ENCODE measurements around the gene CELF2.

The CELF2 gene

GRCh38 chr10:11304906-11305585 is 287.4 kb downstream of the CELF2 start:
- Histone ChIP-seq H3K27me3 (ENCODE audit: control insufficient read depth in 2 of 2, insufficient read depth in 2 of 2, low read length in 2 of 2) (no peaks in the 10 kb centered on the region), H3K36me3 (ENCODE audit: control insufficient read depth in 2 of 2, insufficient read depth in 2 of 2, low read length in 2 of 2) (peaks cover 42 to 74% of the 10 kb centered on the region in 2 donors), H3K27ac (ENCODE audit: low read depth in 2 of 2, low read length in 2 of 2) (no peak overlapping the region), H3K4me3 (ENCODE audit: low read length in 2 of 2) (no peak overlapping the region), H3K9me3 (ENCODE audit: control insufficient read depth in 2 of 2, low read length in 2 of 2) (peaks cover 0 to 7% of the 10 kb centered on the region in 2 donors), H3K4me1 (ENCODE audit: control insufficient read depth in 2 of 2, insufficient read depth in 2 of 2, low read length in 2 of 2) (no peaks in the 10 kb centered on the region), H3K9ac (ENCODE audit: low read depth in 1 of 2, low read length in 2 of 2) (no peak overlapping the region)

GRCh38 chr10:11305825-11306593 is 288.3 kb downstream of the CELF2 start:
- H3K27me3 ChIP-seq (ENCODE audit: control insufficient read depth in 2 of 2, insufficient read depth in 2 of 2, low read length in 2 of 2) = no peaks in the 10 kb centered on the region
- no peak overlapping the region for H3K9ac ChIP-seq (ENCODE audit: low read depth in 1 of 2, low read length in 2 of 2)
- H3K9me3 ChIP-seq (ENCODE audit: control insufficient read depth in 2 of 2, low read length in 2 of 2) = peaks cover 0 to 7% of the 10 kb centered on the region in 2 donors
- no peak overlapping the region for H3K4me3 ChIP-seq (ENCODE audit: low read length in 2 of 2)
- H3K4me1 ChIP-seq (ENCODE audit: control insufficient read depth in 2 of 2, insufficient read depth in 2 of 2, low read length in 2 of 2) = no peaks in the 10 kb centered on the region
- peaks cover 41 to 70% of the 10 kb centered on the region in 2 donors for H3K36me3 ChIP-seq (ENCODE audit: control insufficient read depth in 2 of 2, insufficient read depth in 2 of 2, low read length in 2 of 2)
- no peak overlapping the region for H3K27ac ChIP-seq (ENCODE audit: low read depth in 2 of 2, low read length in 2 of 2)

- Histone ChIP-seq H3K4me1 (ENCODE audit: control insufficient read depth in 2 of 2, insufficient read depth in 2 of 2, low read length in 2 of 2) (no peaks in the 10 kb centered on the region), H3K9me3 (ENCODE audit: control insufficient read depth in 2 of 2, low read length in 2 of 2) (peaks cover 0 to 7% of the 10 kb centered on the region in 2 donors), H3K27me3 (ENCODE audit: control insufficient read depth in 2 of 2, insufficient read depth in 2 of 2, low read length in 2 of 2) (no peaks in the 10 kb centered on the region), H3K36me3 (ENCODE audit: control insufficient read depth in 2 of 2, insufficient read depth in 2 of 2, low read length in 2 of 2) (peaks cover 42 to 69% of the 10 kb centered on the region in 2 donors), H3K9ac (ENCODE audit: low read depth in 1 of 2, low read length in 2 of 2) (no peak overlapping the region), H3K4me3 (ENCODE audit: low read length in 2 of 2) (no peak overlapping the region), H3K27ac (ENCODE audit: low read depth in 2 of 2, low read length in 2 of 2) (no peak overlapping the region)
Measured at GRCh38 chr10:11307004-11307403, 289.3 kb downstream of the CELF2 start.

DNA sequence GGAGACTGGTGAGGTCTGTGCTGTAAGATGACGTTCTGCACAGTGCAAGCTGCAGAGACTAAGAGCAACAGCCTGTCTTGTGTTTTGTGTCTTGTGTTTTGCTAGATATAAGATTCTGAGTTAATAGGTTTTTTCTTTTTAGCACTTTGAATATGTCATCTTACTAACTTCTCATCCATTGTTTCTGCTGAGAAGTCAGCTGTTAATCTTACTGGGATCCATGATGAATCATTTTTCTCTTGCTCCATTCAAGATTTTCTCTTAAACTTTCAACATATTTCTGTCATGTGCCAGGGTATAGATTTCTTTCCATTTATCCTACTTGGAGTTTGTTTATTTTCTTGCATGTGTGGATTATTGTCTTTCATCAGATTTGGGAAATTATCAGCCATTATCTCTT is 290.3 kb downstream of the CELF2 start:
- Histone ChIP-seq H3K27ac (ENCODE audit: low read depth in 2 of 2, low read length in 2 of 2) (no peak overlapping the region), H3K36me3 (ENCODE audit: control insufficient read depth in 2 of 2, insufficient read depth in 2 of 2, low read length in 2 of 2) (peaks cover 37 to 60% of the 10 kb centered on the region in 2 donors)

GRCh38 chr10:11311027-11311426 is 293.4 kb downstream of the CELF2 start:
- H3K9ac ChIP-seq (ENCODE audit: low read depth in 1 of 2, low read length in 2 of 2) = no peak overlapping the region
- no peak overlapping the region for H3K4me3 ChIP-seq (ENCODE audit: low read length in 2 of 2)
- H3K9me3 ChIP-seq (ENCODE audit: control insufficient read depth in 2 of 2, low read length in 2 of 2) = peaks cover 0 to 7% of the 10 kb centered on the region in 2 donors
- no peak overlapping the region for H3K27ac ChIP-seq (ENCODE audit: low read depth in 2 of 2, low read length in 2 of 2)
- H3K4me1 ChIP-seq (ENCODE audit: control insufficient read depth in 2 of 2, insufficient read depth in 2 of 2, low read length in 2 of 2) = no peaks in the 10 kb centered on the region
- H3K36me3 ChIP-seq (ENCODE audit: control insufficient read depth in 2 of 2, insufficient read depth in 2 of 2, low read length in 2 of 2) = peaks cover 44 to 53% of the 10 kb centered on the region in 2 donors
- no peaks in the 10 kb centered on the region for H3K27me3 ChIP-seq (ENCODE audit: control insufficient read depth in 2 of 2, insufficient read depth in 2 of 2, low read length in 2 of 2)

More for the DNA sequence above, 290.3 kb downstream of the CELF2 start:
- Histone ChIP-seq H3K4me1 (ENCODE audit: control insufficient read depth in 2 of 2, insufficient read depth in 2 of 2, low read length in 2 of 2) (no peaks in the 10 kb centered on the region), H3K27me3 (ENCODE audit: control insufficient read depth in 2 of 2, insufficient read depth in 2 of 2, low read length in 2 of 2) (no peaks in the 10 kb centered on the region), H3K9me3 (ENCODE audit: control insufficient read depth in 2 of 2, low read length in 2 of 2) (peaks cover 0 to 7% of the 10 kb centered on the region in 2 donors), H3K4me3 (ENCODE audit: low read length in 2 of 2) (no peak overlapping the region), H3K9ac (ENCODE audit: low read depth in 1 of 2, low read length in 2 of 2) (no peak overlapping the region)

DNA sequence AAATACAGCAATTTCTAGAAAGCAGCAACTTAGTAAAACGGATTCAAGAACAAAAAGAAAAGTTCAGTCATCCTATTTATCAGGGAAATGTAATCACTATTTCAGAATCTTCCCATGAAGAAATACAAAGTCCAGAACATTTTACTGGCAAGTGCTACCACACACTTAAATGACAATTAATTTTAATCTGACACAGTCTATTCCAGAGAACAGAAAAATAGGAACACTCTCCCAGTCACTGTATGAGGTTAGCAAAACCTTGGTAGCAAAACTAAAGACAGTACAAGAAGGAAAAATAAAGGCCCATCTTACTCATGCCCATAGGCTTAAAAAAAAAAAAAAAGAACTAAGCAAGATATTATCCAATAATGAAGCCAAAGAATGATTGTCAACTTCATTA is 295.8 kb downstream of the CELF2 start:
- Histone ChIP-seq H3K4me1 (ENCODE audit: control insufficient read depth in 2 of 2, insufficient read depth in 2 of 2, low read length in 2 of 2) (no peaks in the 10 kb centered on the region), H3K9me3 (ENCODE audit: control insufficient read depth in 2 of 2, low read length in 2 of 2) (no peaks in the 10 kb centered on the region), H3K27ac (ENCODE audit: low read depth in 2 of 2, low read length in 2 of 2) (no peak overlapping the region), H3K27me3 (ENCODE audit: control insufficient read depth in 2 of 2, insufficient read depth in 2 of 2, low read length in 2 of 2) (no peaks in the 10 kb centered on the region), H3K4me3 (ENCODE audit: low read length in 2 of 2) (no peak overlapping the region), H3K36me3 (ENCODE audit: control insufficient read depth in 2 of 2, insufficient read depth in 2 of 2, low read length in 2 of 2) (peaks cover 41 to 47% of the 10 kb centered on the region in 2 donors), H3K9ac (ENCODE audit: low read depth in 1 of 2, low read length in 2 of 2) (no peak overlapping the region)

- Histone ChIP-seq H3K9ac (ENCODE audit: low read depth in 1 of 2, low read length in 2 of 2) (no peak overlapping the region), H3K9me3 (ENCODE audit: control insufficient read depth in 2 of 2, low read length in 2 of 2) (no peaks in the 10 kb centered on the region), H3K4me3 (ENCODE audit: low read length in 2 of 2) (no peak overlapping the region), H3K27ac (ENCODE audit: low read depth in 2 of 2, low read length in 2 of 2) (no peak overlapping the region), H3K27me3 (ENCODE audit: control insufficient read depth in 2 of 2, insufficient read depth in 2 of 2, low read length in 2 of 2) (no peaks in the 10 kb centered on the region), H3K36me3 (ENCODE audit: control insufficient read depth in 2 of 2, insufficient read depth in 2 of 2, low read length in 2 of 2) (peaks cover 48 to 66% of the 10 kb centered on the region in 2 donors), H3K4me1 (ENCODE audit: control insufficient read depth in 2 of 2, insufficient read depth in 2 of 2, low read length in 2 of 2) (no peaks in the 10 kb centered on the region)
Measured at GRCh38 chr10:11317936-11318670, 300.4 kb downstream of the CELF2 start.

- Histone ChIP-seq H3K4me1 (ENCODE audit: control insufficient read depth in 2 of 2, insufficient read depth in 2 of 2, low read length in 2 of 2) (no peaks in the 10 kb centered on the region), H3K9ac (ENCODE audit: low read depth in 1 of 2, low read length in 2 of 2) (no peak overlapping the region), H3K27ac (ENCODE audit: low read depth in 2 of 2, low read length in 2 of 2) (no peak overlapping the region), H3K27me3 (ENCODE audit: control insufficient read depth in 2 of 2, insufficient read depth in 2 of 2, low read length in 2 of 2) (no peaks in the 10 kb centered on the region), H3K36me3 (ENCODE audit: control insufficient read depth in 2 of 2, insufficient read depth in 2 of 2, low read length in 2 of 2) (peaks cover 46 to 68% of the 10 kb centered on the region in 2 donors), H3K9me3 (ENCODE audit: control insufficient read depth in 2 of 2, low read length in 2 of 2) (no peaks in the 10 kb centered on the region), H3K4me3 (ENCODE audit: low read length in 2 of 2) (no peak overlapping the region)
Measured at GRCh38 chr10:11318826-11319598, 301.3 kb downstream of the CELF2 start.

GRCh38 chr10:11319990-11320602 is 302.4 kb downstream of the CELF2 start:
- no peaks in the 10 kb centered on the region for H3K27me3 ChIP-seq (ENCODE audit: control insufficient read depth in 2 of 2, insufficient read depth in 2 of 2, low read length in 2 of 2)
- no peak overlapping the region for H3K27ac ChIP-seq (ENCODE audit: low read depth in 2 of 2, low read length in 2 of 2)
- H3K36me3 ChIP-seq (ENCODE audit: control insufficient read depth in 2 of 2, insufficient read depth in 2 of 2, low read length in 2 of 2) = peaks cover 48 to 65% of the 10 kb centered on the region in 2 donors

More at GRCh38 chr10:11319990-11320602, 302.4 kb downstream of the CELF2 start:
- H3K9me3 ChIP-seq (ENCODE audit: control insufficient read depth in 2 of 2, low read length in 2 of 2) = no peaks in the 10 kb centered on the region
- no peak overlapping the region for H3K9ac ChIP-seq (ENCODE audit: low read depth in 1 of 2, low read length in 2 of 2)
- H3K4me3 ChIP-seq (ENCODE audit: low read length in 2 of 2) = no peak overlapping the region
- H3K4me1 ChIP-seq (ENCODE audit: control insufficient read depth in 2 of 2, insufficient read depth in 2 of 2, low read length in 2 of 2) = no peaks in the 10 kb centered on the region

Measured in mucosa of rectum (tissue), 2 donors.